H9 (cell line): Measurements from ENCODE around the gene KCND2. TPM values are rescaled to one million over a fixed set of nuclear protein-coding genes. Genes with fewer than 3 reads are reported as not detected.

Source experiments
- DNase-seq: peaks from one replicate; pipeline ENCODE4 v3.0.0-alpha.2; 2017
- H2AFZ ChIP-seq: one replicate; pipeline ENCODE4 v1.6.1; 2013; ENCODE audit warnings: mild to moderate bottlenecking, low read length, control low read depth, moderate library complexity
- H2AK5ac ChIP-seq: 2 replicates; pipeline ENCODE4 v1.6.1; 2013; ENCODE audit warnings: low read length, control low read depth, mixed read lengths; ENCODE audit not compliant: insufficient read length
- H2BK120ac ChIP-seq: one replicate; pipeline ENCODE4 v1.6.1; 2013; ENCODE audit warnings: low read depth, mild to moderate bottlenecking, low read length, control low read depth, inconsistent platforms; ENCODE audit not compliant: poor library complexity, severe bottlenecking
- H2BK12ac ChIP-seq: 2 replicates; pipeline ENCODE4 v1.6.1; 2013; ENCODE audit warnings: low read length, control low read depth, mixed read lengths, low read depth; ENCODE audit not compliant: insufficient read length
- H2BK15ac ChIP-seq: 2 replicates; pipeline ENCODE4 v1.6.1; 2013; ENCODE audit warnings: low read depth, low read length, control low read depth
- H2BK20ac ChIP-seq: one replicate; pipeline ENCODE4 v1.6.1; 2013; ENCODE audit warnings: low read depth, mild to moderate bottlenecking, low read length, control low read depth, inconsistent platforms; ENCODE audit not compliant: poor library complexity, severe bottlenecking
- H2BK5ac ChIP-seq: 2 replicates; pipeline ENCODE4 v1.6.1; 2013; ENCODE audit warnings: low read length, control low read depth, mixed read lengths; ENCODE audit not compliant: insufficient read length
- H3K14ac ChIP-seq: 2 replicates; pipeline ENCODE4 v1.6.1; 2013; ENCODE audit warnings: low read length, control low read depth; ENCODE audit not compliant: insufficient read depth
- H3K18ac ChIP-seq: 2 replicates; pipeline ENCODE4 v1.6.1; 2013; ENCODE audit warnings: low read depth, mild to moderate bottlenecking, mixed read lengths, low read length, control low read depth; ENCODE audit not compliant: insufficient read length
- H3K23ac ChIP-seq: 2 replicates; pipeline ENCODE4 v1.6.1; 2013; ENCODE audit warnings: low read length, control low read depth, mixed read lengths, low read depth; ENCODE audit not compliant: insufficient read length
- H3K23me2 ChIP-seq: 2 replicates; pipeline ENCODE4 v1.6.1; 2013; ENCODE audit warnings: low read depth, mild to moderate bottlenecking, mixed read lengths, low read length, control low read depth; ENCODE audit not compliant: insufficient read length, poor library complexity, severe bottlenecking
- H3K27ac ChIP-seq: 2 replicates; pipeline ENCODE4 v1.5.1; 2013; ENCODE audit warnings: low read length, control low read depth, mixed read lengths, low read depth; ENCODE audit not compliant: insufficient read length
- H3K27me3 ChIP-seq: 2 replicates; pipeline ENCODE4 v1.6.1; 2013; ENCODE audit warnings: low read length, control low read depth, inconsistent platforms; ENCODE audit not compliant: insufficient read depth
- H3K4ac ChIP-seq: 2 replicates; pipeline ENCODE4 v1.6.1; 2013; ENCODE audit warnings: low read depth, mild to moderate bottlenecking, control low read depth, inconsistent platforms, low read length, moderate library complexity
- H3K4me1 ChIP-seq: 2 replicates; pipeline ENCODE4 v1.6.1; 2013; ENCODE audit warnings: low read length, control low read depth, inconsistent platforms; ENCODE audit not compliant: insufficient read depth
- H3K4me2 ChIP-seq: 2 replicates; pipeline ENCODE4 v1.6.1; 2013; ENCODE audit warnings: low read length, control low read depth, mixed read lengths; ENCODE audit not compliant: insufficient read length, insufficient read depth
- H3K56ac ChIP-seq: 2 replicates; pipeline ENCODE4 v1.6.1; 2013; ENCODE audit warnings: low read depth, mild to moderate bottlenecking, mixed read lengths, low read length, control low read depth; ENCODE audit not compliant: insufficient read length
- H3K79me1 ChIP-seq: 2 replicates; pipeline ENCODE4 v1.6.1; 2013; ENCODE audit warnings: low read depth, mild to moderate bottlenecking, moderate library complexity, low read length, control low read depth, inconsistent platforms; ENCODE audit not compliant: insufficient read depth, poor library complexity, severe bottlenecking
- H3K79me2 ChIP-seq: 2 replicates; pipeline ENCODE4 v1.6.1; 2013; ENCODE audit warnings: low read length, control low read depth, inconsistent platforms; ENCODE audit not compliant: insufficient read depth
- H3K9ac ChIP-seq: 2 replicates; pipeline ENCODE4 v1.6.1; 2013; ENCODE audit warnings: low read length, control low read depth, mixed read lengths; ENCODE audit not compliant: insufficient read length; ENCODE audit errors: extremely low read depth
- H3K9me3 ChIP-seq: one replicate; pipeline ENCODE4 v1.6.1; 2013; ENCODE audit warnings: low read depth, low read length, inconsistent platforms; ENCODE audit not compliant: control insufficient read depth
- H3T11ph ChIP-seq: one replicate; pipeline ENCODE4 v1.6.1; 2013; ENCODE audit warnings: mild to moderate bottlenecking, low read length, control low read depth, inconsistent platforms
- H4K20me1 ChIP-seq: one replicate; pipeline ENCODE4 v1.6.1; 2013; ENCODE audit not compliant: control insufficient read depth, insufficient read length, insufficient read depth
- H4K5ac ChIP-seq: 2 replicates; pipeline ENCODE4 v1.6.1; 2013; ENCODE audit warnings: low read depth, mild to moderate bottlenecking, mixed read lengths, low read length, control low read depth; ENCODE audit not compliant: insufficient read length
- H4K8ac ChIP-seq: replicated peaks from 2 replicates; pipeline ENCODE4 v1.6.1; 2013; ENCODE audit warnings: low read length, control low read depth, mixed read lengths, low read depth; ENCODE audit not compliant: insufficient read length
- H4K91ac ChIP-seq: 2 replicates; pipeline ENCODE4 v1.6.1; 2013; ENCODE audit warnings: low read depth, mild to moderate bottlenecking, moderate library complexity, mixed read lengths, low read length, control low read depth; ENCODE audit not compliant: insufficient read length
- H3K27ac Mint-ChIP-seq, 3 experiments: 2 replicates in 2 of 3; 3 replicates in 1 of 3; pipeline ENCODE4 v1.8.0; 2020 to 2021; ENCODE audit warnings: mixed read lengths in 3 of 3, mild to moderate bottlenecking in 1 of 3, moderate library complexity in 1 of 3
- H3K27me3 Mint-ChIP-seq: 2 replicates; pipeline ENCODE4 v1.8.0; 2021; ENCODE audit warnings: low read depth, mild to moderate bottlenecking, moderate library complexity, mixed read lengths
- H3K36me3 Mint-ChIP-seq, 3 experiments: 2 replicates in 2 of 3; 3 replicates in 1 of 3; pipeline ENCODE4 v1.8.0; 2020 to 2021; ENCODE audit warnings: low read depth in 3 of 3, mixed read lengths in 3 of 3; ENCODE audit not compliant: insufficient read depth in 1 of 3
- H3K4me1 Mint-ChIP-seq, 2 experiments: 2 replicates each; pipeline ENCODE4 v1.8.0; 2020; ENCODE audit warnings: mixed read lengths in 2 of 2
- H3K4me3 Mint-ChIP-seq, 2 experiments: 2 replicates in 1 of 2; 3 replicates in 1 of 2; pipeline ENCODE4 v1.8.0; 2020 to 2021; ENCODE audit warnings: mild to moderate bottlenecking in 2 of 2, mixed read lengths in 2 of 2, moderate library complexity in 1 of 2
- H3K9me3 Mint-ChIP-seq, 2 experiments: 2 replicates in 1 of 2; 3 replicates in 1 of 2; pipeline ENCODE4 v1.8.0; 2020; ENCODE audit warnings: mild to moderate bottlenecking in 2 of 2, mixed read lengths in 2 of 2, moderate library complexity in 1 of 2
- WGBS: extraction: QIAGEN DNeasy Blood & Tissue Kit; methylation state at CpG from one replicate; pipeline ENCODE4 v1.1.7; 2013; ENCODE audit warnings: missing lambda C conversion rate, low lambda C conversion rate, mixed read lengths; ENCODE audit not compliant: insufficient read length; ENCODE audit errors: extremely low coverage; 5-methylcytosine and 5-hydroxymethylcytosine counted together
- total RNA-seq: library from RNA; stranded (reverse); gene quantifications from 2 replicates; pipeline ENCODE4 v1.2.1, GENCODE V29; 2021
- TF ChIP-seq, protein P1 (sequence below): fragments of 200-600 bp; sonication (generic); conservative IDR thresholded peaks from 3 replicates; pipeline ENCODE4 v1.8.0; 2021; ENCODE audit warnings: antibody characterized with exemption, mild to moderate bottlenecking

The KCND2 gene
- total RNA-seq, 1 experiment from 2014 or later = 6.4 TPM

DNA sequence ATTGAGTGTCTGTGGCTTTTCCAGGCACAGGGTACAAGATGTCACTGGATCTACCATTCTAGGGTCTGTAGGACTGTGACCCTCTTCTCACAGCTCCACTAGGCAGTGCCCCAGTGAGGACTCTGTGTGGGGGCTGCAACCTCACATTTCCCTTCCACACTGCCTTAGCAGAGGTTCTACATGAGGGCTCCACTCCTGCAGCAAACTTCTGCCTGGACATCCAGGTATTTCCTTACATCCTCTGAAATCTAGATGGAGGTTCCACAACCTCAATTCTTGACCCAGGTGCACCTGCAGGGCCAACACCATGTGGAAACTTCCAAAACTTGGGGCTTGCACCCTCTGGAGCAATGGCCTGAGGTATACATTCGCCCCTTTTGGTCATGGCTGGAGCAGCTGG is 183.7 kb downstream of the KCND2 start:
- Histone ChIP-seq H2BK5ac (no peak overlapping the region), H4K8ac (no peak overlapping the region), H3K4me1 (no peaks in the 10 kb centered on the region; the same call in 1 of the 2 replicates), H2AFZ (no peak overlapping the region), H3K23me2 (no peaks in the 10 kb centered on the region), H3K4me2 (no peak overlapping the region), H3K9ac (no peak overlapping the region), H3K23ac (no peak overlapping the region), H2BK20ac (no peak overlapping the region), H3K79me2 (no peaks in the 10 kb centered on the region), H3K4ac (no peak overlapping the region), H2AK5ac (no peak overlapping the region), H2BK15ac (no peak overlapping the region), H4K91ac (no peak overlapping the region), H3K18ac (no peak overlapping the region), H4K5ac (no peak overlapping the region), H3K56ac (no peak overlapping the region), H2BK120ac (no peak overlapping the region), H4K20me1 (no peaks in the 10 kb centered on the region), H3K27ac (no peak overlapping the region), H2BK12ac (no peak overlapping the region), H3K27me3 (no peaks in the 10 kb centered on the region), H3K9me3 (peaks cover 25% of the 10 kb centered on the region), H3K14ac (no peak overlapping the region), H3K79me1 (no peaks in the 10 kb centered on the region), H3T11ph (no peak overlapping the region)
- peaks cover 26 to 29% of the 10 kb centered on the region in 2 experiments for H3K4me1 Mint-ChIP-seq
- no peak overlapping the region for H3K4me3 Mint-ChIP-seq
- H3K9me3 Mint-ChIP-seq = peaks cover 41 to 52% of the 10 kb centered on the region in 2 experiments
- peaks cover 43 to 52% (median 48%) of the 10 kb centered on the region in 3 experiments for H3K36me3 Mint-ChIP-seq
- H3K27me3 Mint-ChIP-seq = no peaks in the 10 kb centered on the region; the same call in 1 of the 2 replicates
- TF ChIP-seq, protein P1, sequence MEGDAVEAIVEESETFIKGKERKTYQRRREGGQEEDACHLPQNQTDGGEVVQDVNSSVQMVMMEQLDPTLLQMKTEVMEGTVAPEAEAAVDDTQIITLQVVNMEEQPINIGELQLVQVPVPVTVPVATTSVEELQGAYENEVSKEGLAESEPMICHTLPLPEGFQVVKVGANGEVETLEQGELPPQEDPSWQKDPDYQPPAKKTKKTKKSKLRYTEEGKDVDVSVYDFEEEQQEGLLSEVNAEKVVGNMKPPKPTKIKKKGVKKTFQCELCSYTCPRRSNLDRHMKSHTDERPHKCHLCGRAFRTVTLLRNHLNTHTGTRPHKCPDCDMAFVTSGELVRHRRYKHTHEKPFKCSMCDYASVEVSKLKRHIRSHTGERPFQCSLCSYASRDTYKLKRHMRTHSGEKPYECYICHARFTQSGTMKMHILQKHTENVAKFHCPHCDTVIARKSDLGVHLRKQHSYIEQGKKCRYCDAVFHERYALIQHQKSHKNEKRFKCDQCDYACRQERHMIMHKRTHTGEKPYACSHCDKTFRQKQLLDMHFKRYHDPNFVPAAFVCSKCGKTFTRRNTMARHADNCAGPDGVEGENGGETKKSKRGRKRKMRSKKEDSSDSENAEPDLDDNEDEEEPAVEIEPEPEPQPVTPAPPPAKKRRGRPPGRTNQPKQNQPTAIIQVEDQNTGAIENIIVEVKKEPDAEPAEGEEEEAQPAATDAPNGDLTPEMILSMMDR = no peak
- H3K27ac Mint-ChIP-seq = no peak overlapping the region
- no CpG with 5 or more reads among the region's 1 CpG for WGBS
- DNase-seq = no peak
